EH (cell line): ENCODE measurements around the gene ZBTB39.
"Not testable (repeated sequence)": the region's sequence is repeated elsewhere in the genome, so short reads cannot be mapped to it uniquely, and the experiment has no call there.

ENCODE experiments used
- DNase-seq: peaks from one replicate; pipeline ENCODE4 v3.0.0-alpha.2; 2015; ENCODE audit warnings: low read depth

The ZBTB39 gene

DNA sequence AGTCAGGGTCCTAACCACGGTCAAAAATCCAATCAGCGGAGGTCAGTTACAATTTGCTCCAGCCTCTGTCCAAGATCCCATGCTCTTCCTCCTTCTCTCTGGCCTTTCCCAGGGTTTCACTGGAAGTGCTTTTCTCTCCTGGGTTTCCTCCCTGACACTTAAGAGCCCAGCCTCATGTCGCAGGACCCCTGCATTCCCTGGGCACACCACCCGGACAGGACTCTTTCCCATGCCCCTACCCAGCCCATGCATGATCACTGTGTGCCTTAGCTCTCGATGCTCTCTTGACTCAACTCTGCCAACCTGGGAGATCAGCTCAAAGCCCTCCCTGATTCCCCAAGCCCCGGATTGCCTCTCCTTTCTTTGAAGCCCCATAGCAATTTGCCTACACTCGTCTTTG is 25.4 kb upstream of the ZBTB39 start:
- DNase-seq = no peak

DNA sequence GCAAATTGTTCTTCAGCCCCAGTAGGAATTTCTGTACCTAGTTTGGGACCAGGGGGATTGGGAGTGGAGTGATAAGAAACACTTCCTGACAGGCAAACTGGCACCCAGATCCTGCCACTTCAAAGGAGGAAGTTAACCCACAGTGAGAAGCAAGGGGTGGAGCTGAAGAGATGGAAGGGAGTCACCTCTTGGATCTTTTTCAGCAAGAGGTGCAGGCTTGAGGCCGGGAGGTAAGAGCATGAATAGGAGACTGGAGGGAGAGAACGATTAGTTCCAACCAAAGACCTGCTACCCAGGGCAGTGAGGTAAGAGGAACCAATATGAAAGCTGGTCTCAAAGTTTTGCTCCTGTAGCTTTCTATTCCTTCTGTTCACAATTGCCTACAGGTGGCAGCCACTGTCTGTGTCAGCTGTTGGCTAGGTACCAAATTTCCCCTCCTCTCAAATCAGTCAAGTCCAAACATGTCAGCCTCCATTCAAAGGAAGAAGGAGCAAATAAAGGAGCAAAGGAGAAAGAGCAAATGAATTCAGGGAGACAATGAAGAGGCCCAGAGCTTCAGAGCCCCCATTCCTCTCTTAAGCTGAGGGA is 24.9 kb upstream of the ZBTB39 start:
- DNase-seq = no peak

DNA sequence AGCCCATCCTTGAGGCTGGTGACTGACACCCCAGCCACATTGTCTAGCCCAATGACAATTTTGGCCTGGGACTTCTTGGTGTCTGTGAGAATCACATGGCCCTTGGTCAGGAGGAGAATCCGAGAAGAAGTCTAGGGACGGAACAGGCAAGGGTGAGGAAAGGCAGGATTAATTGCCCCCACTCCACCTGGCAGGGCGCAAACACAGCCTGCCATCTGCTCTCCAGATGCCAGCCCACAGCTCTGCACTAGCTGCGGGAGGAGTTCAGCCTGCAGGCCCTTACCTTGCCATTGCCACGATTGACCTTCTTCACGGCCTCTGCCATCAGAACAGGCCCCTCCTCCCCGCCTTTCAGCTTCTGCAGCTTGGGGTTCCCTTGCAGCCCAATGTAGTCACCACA is 23.1 kb upstream of the ZBTB39 start:
- DNase-seq = no peak

DNA sequence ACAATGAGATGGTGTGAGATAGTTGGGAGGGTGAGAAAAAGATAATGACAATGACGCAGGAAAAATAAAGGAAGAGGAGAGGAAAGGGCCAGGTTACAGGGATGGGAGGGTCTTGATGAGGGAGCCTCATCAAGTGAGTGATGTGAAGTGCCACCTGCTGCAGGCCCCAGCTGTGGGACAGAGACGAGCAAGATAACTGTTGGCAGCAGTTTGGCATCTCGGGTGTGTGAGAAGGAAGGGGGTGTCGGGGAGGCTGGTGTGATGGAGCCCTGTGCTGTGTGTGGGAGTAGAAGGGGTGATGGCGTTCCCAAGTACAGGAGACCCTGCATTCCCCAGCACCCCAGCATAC is 21.4 kb upstream of the ZBTB39 start:
- no peak for DNase-seq

DNA sequence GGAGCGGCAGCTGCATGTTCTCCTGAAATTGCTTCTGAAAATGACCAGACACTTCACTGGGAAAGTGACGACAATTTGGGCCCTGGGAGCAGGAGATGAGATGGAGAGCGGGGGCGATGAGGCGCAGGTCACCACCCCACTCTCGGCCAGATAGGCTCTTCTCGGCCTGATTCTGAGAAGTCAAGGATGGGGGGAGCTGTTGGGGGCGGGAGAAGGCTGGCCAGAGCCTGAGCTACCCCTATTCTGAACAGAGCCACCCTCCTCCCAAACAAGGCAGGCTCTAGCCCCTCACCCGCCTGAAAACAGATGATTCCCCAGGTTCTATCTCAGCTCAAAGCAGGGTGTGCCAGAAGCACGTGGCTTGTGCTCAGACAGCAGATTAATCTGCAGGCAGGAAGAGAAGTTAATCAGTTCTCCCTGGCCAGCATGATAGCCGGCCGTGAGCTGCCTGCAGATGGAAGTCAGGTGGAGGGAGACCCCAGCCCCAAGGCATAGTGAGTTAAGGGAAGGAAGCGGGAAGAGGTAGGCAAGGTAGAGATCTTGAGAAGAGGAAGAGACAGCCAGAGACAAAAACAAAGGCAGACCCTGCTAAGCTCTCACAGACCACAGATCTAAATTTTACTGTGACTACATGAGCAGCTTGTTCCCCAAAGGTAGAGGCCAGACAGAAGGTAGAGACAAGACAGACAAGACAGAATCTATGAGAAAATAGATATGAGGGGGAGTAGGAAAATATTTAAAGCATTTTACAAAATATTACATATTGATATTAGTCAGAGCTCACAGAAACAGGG is 20.9 kb upstream of the ZBTB39 start:
- no peak for DNase-seq

DNA sequence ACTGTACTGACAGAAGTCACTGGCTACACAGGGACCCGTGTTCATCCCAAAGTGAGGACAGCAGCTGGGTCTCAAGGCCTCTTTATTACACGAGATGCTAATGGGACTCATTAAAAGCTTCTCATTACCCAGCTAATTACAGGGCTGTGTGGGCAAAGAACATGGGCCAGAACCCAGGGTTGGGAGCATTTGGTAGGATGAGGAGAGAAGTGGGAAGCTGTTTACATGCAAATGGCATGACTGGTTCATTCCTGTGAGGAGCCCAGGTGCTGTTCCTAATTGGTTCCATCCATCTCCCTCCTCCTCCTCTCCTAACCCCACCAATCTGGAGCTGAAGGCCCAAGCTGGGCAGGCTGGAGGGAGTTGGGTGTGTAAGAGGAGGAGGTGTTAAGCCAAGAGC is 18.9 kb upstream of the ZBTB39 start:
- no peak for DNase-seq

DNA sequence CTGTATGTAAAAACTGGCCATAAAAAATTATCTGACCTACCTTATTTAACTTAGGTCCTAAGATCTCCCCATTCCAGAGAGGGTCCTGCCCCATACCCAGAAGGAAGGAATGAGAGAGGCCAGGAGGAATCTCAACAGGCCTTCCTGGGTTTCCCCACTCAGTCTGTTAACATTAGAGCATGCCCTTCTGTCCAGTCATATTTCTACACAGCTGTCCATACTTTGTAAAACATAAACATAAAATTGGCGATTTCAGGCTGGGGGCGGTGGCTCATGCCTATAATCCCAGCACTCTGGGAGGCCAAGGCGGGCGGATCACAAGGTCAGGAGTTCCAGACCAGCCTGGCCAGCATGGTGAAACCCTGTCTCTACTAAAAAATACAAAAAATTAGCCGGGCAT is 16.0 kb upstream of the ZBTB39 start:
- DNase-seq = not testable (repeated sequence)

DNA sequence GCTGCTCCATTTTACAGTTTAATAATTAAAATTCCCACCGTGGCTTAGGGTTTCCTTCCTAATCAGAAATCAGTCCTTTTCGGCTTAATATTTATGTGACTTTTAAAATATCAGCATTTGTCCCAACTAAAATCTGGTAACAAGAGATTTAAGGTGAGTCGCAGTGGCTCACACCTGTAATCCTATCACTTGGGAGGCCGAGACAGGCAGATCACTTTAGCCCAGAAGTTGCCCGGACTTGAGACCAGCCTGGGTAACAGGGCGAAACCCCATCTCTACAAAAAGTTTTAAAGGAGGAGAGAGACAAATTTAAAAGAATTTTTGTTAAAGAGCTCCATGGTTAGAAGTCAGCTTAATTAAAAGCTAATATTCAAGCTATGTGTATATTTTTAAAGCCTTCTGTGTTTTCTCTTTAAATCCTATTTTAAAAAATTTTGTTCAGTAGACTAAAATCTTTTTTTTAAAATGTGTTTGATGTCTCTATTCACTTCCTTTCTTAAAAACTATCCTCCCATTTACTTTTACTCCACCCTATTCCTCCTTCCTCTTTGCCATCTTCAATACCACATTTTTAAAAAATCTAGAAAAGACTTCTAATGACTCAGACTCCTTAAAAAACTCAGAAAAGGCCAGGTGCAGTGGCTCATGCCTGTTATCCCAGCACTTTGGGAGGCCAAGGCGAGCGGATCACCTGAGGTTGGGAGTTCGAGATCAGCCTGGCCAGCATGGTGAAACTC is 13.8 kb upstream of the ZBTB39 start:
- DNase-seq = no peak

DNA sequence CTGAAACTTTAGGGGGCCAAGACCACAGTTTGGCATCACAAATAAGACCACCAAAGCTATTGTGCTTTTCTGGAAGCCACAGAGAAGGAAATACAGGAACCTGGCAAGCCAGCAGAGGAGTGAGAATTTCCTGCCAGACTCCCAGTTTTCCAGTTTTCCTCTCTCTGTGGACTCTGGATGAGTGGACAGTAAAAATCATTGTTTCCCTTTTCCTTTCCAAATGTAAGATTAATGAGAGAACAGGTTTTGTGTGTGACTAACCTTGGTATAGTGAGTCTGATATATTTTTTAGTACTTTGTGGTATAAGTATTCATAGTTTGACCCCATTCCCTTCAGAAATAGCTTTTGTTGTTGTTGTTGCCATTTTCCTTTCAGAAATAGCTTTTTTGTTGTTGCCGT is 12.6 kb upstream of the ZBTB39 start:
- DNase-seq = no peak

DNA sequence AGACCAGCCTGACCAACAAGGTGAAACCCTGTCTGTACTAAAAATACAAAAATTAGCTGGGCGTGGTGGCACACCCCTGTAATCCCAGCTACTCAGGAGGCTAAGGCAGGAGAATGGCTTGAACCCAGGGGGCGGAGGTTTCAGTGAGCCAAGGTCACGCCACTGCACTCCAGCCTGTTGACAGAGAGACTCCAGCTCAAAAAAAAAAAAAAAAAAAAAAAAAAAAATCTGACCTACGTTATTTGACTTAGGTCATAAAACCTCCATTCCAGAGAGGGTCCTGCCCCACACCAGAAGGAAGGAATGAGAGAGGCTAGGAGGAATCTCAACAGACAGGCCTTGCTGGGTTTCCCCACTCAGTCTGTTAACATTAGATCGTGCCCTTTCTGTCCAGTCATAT is 12.0 kb upstream of the ZBTB39 start:
- not testable (repeated sequence) for DNase-seq

DNA sequence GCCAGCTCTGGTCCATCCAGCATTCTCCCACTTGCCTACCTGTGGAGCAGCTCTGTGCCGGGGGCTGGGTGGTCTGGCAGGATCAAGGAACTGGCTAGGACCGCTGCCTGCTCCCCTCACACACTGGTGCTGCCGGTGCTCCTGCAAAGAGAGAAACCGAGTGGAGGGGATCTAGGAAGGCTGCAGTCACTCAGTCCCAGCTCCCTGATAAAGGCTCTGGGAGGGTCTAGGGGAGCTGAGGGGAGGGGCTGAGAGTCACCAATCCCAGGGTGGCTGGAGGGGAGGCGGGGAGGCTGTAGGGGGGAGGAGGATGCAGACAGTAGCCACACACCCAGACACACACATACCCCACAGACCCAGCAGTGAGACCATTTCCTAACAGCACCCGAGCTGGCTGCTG is 10.0 kb upstream of the ZBTB39 start, which contains the start of gene TAC3:
Gene TAC3 (minus strand): TSS at position 182 of the 400 bp plus-strand sequence. CDS start 732 bp downstream, outside the sequence.
- DNase-seq = no peak

DNA sequence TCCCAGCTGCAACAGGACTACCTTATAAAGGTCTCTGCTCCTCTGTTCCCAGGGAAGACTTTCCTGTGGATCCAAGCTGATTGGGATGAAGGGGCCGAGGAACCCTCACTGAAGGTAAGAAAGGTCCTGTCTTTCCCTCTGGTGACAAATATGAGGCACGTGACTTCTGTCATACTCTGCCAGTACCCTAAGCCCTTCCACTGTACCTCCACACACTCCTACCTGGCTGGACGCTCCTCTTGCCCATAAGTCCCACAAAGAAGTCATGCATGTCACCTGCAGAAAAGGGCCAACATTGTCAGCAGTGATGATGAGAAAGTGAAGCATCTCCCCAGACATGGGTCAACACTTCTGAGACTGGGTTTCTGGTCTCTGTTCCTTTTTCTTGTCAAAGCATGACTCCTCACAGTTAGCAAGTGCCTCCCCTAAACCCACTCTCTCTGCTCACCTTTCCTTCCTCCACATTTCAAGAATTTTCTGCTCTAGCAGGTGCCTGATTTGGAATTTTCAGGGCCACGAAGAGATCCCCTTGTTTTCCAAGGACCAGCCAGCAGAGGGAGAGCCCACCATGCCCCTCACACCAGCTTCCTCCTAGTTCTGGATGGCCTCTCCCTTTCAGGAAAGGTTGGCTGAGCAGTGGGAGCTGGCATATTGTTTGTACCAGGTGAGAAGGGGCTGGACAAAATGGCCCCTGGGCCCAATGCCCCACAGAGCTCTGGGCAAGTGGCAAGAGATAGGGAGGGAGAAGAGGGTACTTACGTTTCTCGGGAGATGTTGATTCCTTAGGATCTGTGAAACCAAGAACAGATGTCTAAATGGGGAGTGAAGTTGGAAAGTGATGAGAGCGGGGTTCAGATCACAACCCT is 6.5 kb upstream of the ZBTB39 start:
- no peak for DNase-seq

DNA sequence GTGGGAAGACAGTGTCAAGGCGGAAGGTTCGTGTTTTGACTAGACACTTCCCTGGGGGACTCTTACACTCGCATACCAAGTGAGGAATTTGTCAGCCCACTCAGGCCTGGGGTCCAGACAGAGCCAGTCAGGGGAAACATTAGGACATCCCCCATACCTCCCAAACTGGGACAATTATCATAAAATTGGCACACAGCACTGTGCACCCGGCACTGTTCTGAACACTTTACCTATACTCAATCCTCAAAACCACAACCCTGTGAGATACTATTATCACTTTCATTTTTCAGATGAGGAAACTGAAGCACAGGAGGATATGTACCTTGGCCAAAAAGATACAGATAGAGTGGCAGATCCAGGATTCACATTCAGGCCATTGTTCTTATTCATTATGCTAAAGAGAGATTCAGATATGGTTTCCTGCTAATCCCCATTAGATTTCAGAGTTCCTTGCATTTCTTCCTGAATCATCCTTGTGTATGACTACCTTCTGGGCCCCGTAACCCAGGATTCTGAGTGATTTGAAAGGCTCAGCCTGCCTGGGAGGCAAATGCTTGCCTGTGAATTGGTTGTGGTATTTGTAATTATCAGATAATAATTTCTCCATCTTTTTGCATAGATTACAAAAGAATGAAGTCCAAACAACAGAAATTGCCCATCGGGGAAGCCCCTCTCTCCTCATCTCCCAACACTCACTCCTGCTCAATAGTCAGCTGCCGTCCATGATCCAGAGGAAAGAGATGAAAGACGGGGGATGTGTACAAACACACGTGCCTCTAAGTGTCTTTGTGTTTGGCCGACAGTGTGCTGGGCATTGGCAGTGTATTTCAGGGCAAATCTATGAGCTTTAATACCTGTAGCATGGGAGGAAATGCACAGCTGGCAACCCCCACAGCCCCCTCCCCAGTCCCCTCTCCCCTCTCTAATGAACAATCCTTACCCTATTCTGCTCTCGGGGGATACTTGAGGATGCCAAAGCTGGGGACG is 5.4 kb upstream of the ZBTB39 start:
- DNase-seq = no peak

DNA sequence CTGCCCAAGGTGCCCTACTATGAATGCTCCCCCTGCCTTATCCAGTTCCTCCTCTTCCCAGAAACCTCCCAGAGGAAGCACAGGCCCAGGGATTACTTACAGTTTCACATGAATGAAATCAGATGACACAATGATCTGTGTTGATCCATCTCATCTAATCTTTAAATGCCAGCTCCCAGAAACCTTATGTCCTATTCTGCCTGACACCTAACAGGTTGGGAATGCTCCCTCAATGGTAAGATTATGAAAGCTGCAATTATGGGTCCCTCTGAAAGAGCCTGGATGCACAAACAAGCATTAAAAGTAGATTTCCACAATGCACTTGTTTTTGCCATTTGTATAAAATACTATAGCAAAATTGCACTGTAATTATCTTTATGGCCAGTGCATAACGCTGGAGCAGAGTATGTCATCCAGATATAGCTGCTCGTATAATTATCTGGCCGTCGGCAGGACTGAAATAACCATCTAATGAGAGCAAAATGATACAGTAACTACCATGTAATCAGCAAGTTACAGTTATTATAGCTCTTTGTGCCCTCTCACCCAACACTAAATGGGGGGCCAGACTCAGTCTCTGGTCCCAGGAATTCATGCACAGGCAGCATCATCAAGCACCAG is 4.4 kb upstream of the ZBTB39 start:
- DNase-seq = no peak

DNA sequence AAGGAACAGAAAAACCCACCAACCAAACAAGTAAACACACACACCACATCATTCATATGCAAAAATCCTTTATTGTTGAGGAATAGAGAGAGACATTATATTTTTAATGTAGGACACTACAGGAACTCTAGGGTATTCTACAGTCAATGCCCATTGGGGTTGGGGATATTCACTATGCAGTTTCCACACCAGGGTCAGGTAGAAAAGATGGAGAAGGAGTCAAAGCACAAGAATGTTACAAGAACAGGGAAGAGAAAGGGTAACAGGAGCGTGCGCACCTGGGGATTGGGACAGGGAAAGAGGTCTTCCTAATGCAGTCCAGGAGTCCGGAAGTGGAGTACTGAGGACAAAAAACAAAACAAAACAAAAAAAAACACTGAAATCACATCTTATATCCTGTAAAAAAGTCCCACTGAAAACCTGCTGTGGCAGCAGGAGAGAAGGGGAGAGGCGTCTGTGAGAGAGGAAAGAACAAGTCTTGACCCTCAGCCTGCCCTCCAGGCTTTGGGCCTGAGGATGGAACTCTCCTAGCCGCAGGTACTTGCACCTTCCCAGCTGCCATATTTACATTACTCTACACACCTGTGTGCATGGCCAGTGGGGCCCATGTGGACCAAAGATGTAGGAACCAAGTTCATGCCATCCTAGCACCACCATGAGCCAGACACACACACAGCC is 3.7 kb upstream of the ZBTB39 start:
- DNase-seq = no peak

DNA sequence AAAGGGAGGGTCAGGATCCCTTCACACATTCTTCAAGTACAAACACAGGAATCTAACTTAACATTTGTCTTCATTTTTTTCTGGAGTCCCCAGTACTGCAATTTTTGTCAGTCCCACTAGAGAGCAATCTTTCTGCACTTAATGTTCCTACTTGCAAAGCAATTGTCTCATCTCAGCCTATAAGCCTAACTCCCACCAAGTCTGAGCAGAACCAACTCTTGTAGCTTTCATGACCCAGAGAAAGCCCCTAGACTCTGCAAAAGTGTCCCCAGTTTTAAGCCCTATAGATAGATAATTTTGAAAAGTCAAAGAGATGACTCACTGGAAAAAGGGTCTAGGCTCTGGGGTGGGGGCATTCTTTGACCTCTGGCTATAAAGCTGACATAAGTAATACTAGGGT is 1.8 kb upstream of the ZBTB39 start:
- peak; percentile 77 for DNase-seq

DNA sequence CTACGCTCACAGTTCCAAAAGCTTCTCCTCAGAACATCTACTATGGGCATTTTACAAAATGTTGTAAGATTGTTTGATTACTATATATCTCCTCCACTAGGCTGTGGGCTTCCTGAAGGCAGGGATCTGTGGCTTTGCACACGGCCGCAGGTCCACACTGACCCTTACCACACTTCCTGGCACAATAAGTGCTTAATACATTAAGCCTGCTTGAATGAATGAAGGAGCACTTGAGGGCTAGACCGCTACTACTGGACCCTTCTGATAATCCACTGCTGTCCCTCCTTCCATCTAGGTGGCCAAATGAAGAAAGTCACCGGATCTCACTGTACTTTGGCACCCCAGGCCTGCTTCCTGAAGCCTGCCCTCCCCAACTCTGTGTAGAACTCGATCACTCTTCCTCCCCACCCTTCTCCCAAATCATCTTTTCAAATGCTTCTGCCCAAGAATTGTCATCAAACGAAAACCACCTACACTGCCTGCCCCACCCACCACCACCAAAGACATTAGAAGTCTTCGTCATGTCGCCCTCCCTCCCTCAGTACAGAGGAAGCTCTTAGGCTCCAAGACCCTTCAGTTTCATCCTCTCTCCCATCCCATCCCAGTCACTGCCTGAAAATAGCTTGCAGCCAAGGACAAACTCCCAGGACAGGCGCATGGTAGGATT is 596 bp upstream of the ZBTB39 start:
- DNase-seq = no peak

DNA sequence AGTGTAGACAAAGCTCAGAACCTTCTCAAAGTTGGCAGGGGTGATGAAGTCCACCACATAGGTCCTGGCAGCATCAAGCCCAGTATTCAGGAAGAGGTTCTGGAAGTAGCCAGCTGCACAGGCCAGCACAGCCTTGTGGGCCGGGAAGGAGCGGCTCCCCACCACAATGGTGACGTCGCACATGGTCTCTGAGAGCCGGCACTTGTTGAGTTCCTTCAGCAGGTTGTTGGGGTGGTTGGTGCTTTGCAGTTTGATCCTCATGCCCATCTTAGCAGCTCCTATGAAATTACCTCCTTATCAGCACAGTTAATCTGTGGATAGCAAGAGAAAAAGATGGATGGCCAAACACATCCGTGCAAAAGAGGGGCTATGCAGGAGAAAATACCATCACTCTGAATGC is 1.7 kb downstream of the ZBTB39 start:
- DNase-seq = no peak

DNA sequence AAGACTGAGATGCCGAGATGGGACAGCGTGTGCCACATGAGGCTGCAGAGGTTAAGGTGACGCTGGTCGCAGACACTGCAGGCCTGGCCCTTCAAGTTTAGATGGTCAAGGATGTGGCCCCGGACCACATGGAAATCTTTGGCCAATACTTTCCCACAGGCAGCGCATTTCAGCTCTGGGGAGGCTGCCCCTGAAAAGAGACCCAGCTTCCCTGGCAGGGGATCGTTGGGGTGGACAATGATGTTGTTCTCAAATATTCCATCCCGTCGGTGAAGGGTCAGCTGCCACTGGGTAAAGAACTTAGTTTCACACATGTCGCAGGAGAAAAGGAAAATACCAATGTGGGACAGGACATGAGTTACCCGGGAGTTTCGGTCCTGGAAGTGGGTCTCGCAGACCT is 3.0 kb downstream of the ZBTB39 start:
- no peak for DNase-seq
